NCI-H69 (cell line): ENCODE measurements around the gene SPATA2L.
"Not testable (repeated sequence)": the region's sequence is repeated elsewhere in the genome, so short reads cannot be mapped to it uniquely, and the experiment has no call there.

ENCODE experiments used
- DNase-seq: peaks from one replicate; lab custom pipeline; 2025; lab: John Stamatoyannopoulos, UW

The SPATA2L gene

GRCh38 chr16:89689621-89690020 is 11.9 kb downstream of the SPATA2L start:
- not testable (repeated sequence) for DNase-seq

GRCh38 chr16:89689142-89689541 is 12.4 kb downstream of the SPATA2L start:
- no peak for DNase-seq

- DNase-seq = no peak
These were observed 13.1 kb downstream of the SPATA2L start for GRCh38 chr16:89688395-89688794.

- peak; percentile 68 for DNase-seq
These were observed 14.2 kb downstream of the SPATA2L start for GRCh38 chr16:89687092-89687940.

GRCh38 chr16:89686520-89687091 is 14.9 kb downstream of the SPATA2L start, which contains the start of gene CDK10:
TSS of gene CDK10 (plus strand) at chr16:89686689. CDS start at chr16:89686711, 22 bp downstream.
- peak; percentile 91 for DNase-seq

GRCh38 chr16:89685916-89686315 is 15.6 kb downstream of the SPATA2L start:
- DNase-seq = no peak

- DNase-seq = no peak
These were observed 23.2 kb downstream of the SPATA2L start for GRCh38 chr16:89678258-89678657.

GRCh38 chr16:89672177-89672941 is 29.1 kb downstream of the SPATA2L start:
- no peak for DNase-seq

- not testable (repeated sequence) for DNase-seq
These were observed 29.9 kb downstream of the SPATA2L start for GRCh38 chr16:89671565-89671964.

GRCh38 chr16:89670496-89671431 is 30.7 kb downstream of the SPATA2L start:
- DNase-seq = no peak

- no peak for DNase-seq
These were observed 31.8 kb downstream of the SPATA2L start for GRCh38 chr16:89669755-89670154.

- DNase-seq = no peak
These were observed 32.7 kb downstream of the SPATA2L start for GRCh38 chr16:89668790-89669158.

GRCh38 chr16:89667633-89668032 is 33.9 kb downstream of the SPATA2L start:
- no peak for DNase-seq

GRCh38 chr16:89667000-89667399 is 34.5 kb downstream of the SPATA2L start:
- peak; percentile 9 for DNase-seq

GRCh38 chr16:89664238-89664637 is 37.3 kb downstream of the SPATA2L start:
- DNase-seq = not testable (repeated sequence)

GRCh38 chr16:89661215-89661614 is 40.3 kb downstream of the SPATA2L start:
- no peak for DNase-seq

GRCh38 chr16:89660146-89660545 is 41.4 kb downstream of the SPATA2L start:
- DNase-seq = no peak

GRCh38 chr16:89658221-89658879 is 43.2 kb downstream of the SPATA2L start:
- DNase-seq = peak; percentile 35

- peak; percentile 91 for DNase-seq
These were observed 43.9 kb downstream of the SPATA2L start, which contains the start of the genes CHMP1A and SPATA33 for GRCh38 chr16:89657442-89658220. TSS of gene CHMP1A (minus strand) at chr16:89657708. CDS start at chr16:89657588, 120 bp downstream. TSS of gene SPATA33 (plus strand) at chr16:89657836. CDS start at chr16:89657912, 76 bp downstream.
